GM10248 (cell line): Measurements from ENCODE around the gene HSDL2.

Experiments used
- CTCF ChIA-PET: fragments of 300-600 bp; sonication (Branson Sonifier 250); formaldehyde crosslinking; extraction: SDS; loops from one replicate; lab custom pipeline; 2021; ENCODE audit warnings: antibody characterized with exemption; lab: Yijun Ruan, JAX
- POLR2A ChIA-PET: fragments of 350-650 bp; sonication (Branson Sonifier 250); formaldehyde crosslinking; extraction: SDS; loops from one replicate; lab custom pipeline; 2020; ENCODE audit warnings: antibody characterized with exemption; lab: Yijun Ruan, JAX
- DNase-seq: peaks from one replicate; pipeline ENCODE4 v3.0.0; 2012; ENCODE audit errors: extremely low spot score
- TF ChIP-seq, protein P1 (sequence below): IDR thresholded peaks from 2 replicates; pipeline ENCODE4 v1.5.1; 2012; ENCODE audit warnings: mild to moderate bottlenecking, low read depth; ENCODE audit errors: extremely low read depth, missing control alignments, control extremely low read depth

The HSDL2 gene

GRCh38 chr9:112446526-112446925 is 66.6 kb downstream of the HSDL2 start:
- ChIA-PET POLR2A (no interaction called here), CTCF (interaction anchor here (0.9 to 4.7 kb wide), 2 partner anchors 8 to 12 kb away, joined by 3 to 29 read pairs; no protein-coding TSS in a partner anchor)
- DNase-seq = no peak
- TF ChIP-seq, protein P1, sequence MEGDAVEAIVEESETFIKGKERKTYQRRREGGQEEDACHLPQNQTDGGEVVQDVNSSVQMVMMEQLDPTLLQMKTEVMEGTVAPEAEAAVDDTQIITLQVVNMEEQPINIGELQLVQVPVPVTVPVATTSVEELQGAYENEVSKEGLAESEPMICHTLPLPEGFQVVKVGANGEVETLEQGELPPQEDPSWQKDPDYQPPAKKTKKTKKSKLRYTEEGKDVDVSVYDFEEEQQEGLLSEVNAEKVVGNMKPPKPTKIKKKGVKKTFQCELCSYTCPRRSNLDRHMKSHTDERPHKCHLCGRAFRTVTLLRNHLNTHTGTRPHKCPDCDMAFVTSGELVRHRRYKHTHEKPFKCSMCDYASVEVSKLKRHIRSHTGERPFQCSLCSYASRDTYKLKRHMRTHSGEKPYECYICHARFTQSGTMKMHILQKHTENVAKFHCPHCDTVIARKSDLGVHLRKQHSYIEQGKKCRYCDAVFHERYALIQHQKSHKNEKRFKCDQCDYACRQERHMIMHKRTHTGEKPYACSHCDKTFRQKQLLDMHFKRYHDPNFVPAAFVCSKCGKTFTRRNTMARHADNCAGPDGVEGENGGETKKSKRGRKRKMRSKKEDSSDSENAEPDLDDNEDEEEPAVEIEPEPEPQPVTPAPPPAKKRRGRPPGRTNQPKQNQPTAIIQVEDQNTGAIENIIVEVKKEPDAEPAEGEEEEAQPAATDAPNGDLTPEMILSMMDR = no peak

- ChIA-PET CTCF (interaction anchor here (0.9 kb wide), 1 partner anchor 7 kb away, joined by 3 read pairs; no protein-coding TSS in a partner anchor), POLR2A (no interaction called here)
- no peak for DNase-seq
- TF ChIP-seq, protein P1 = no peak
These were observed 67.4 kb downstream of the HSDL2 start for GRCh38 chr9:112447283-112447761.

GRCh38 chr9:112462855-112463254 is 82.9 kb downstream of the HSDL2 start:
- ChIA-PET POLR2A (no interaction called here), CTCF (interaction anchor here (0.9 kb wide), 1 partner anchor 18 kb away, joined by 3 read pairs; no protein-coding TSS in a partner anchor)
- TF ChIP-seq, protein P1 = no peak
- no peak for DNase-seq

DNA sequence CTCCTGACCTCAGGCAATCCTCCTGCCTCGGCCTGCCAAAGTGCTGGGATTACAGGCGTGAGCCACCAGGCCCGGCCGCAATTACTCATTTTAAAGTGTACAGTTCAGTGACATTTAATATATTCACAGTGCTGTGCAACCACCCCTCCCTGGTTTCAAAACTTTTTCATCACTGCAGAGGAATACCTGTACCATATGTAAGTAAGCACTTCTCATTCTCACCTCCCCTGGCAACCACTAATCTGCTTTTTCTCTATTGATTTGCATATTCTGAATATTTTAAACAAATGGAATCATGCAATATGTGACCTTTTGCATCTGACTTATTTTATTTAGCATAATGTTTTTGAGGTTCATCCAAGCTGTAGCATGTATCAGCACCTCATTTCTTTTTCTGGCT is 85.4 kb downstream of the HSDL2 start:
- TF ChIP-seq, protein P1 = no peak
- CTCF ChIA-PET = no interaction called here
- POLR2A ChIA-PET = no interaction called here
- DNase-seq = no peak

- CTCF ChIA-PET = interaction anchor here (1.0 kb wide), 1 partner anchor 11 kb away, joined by 3 read pairs; no protein-coding TSS in a partner anchor
- POLR2A ChIA-PET = no interaction called here
- TF ChIP-seq, protein P1 = no peak
These were observed 93.1 kb downstream of the HSDL2 start for GRCh38 chr9:112472996-112473395.

GRCh38 chr9:112473986-112474385 is 94.1 kb downstream of the HSDL2 start:
- POLR2A ChIA-PET = no interaction called here
- CTCF ChIA-PET = no interaction called here
- DNase-seq = no peak
- TF ChIP-seq, protein P1 = no peak

More at GRCh38 chr9:112472996-112473395, 93.1 kb downstream of the HSDL2 start:
- no peak for DNase-seq
